Measurements from ENCODE around the gene SCAMP4. TPM values are rescaled to one million over a fixed set of nuclear protein-coding genes. Genes with fewer than 3 reads are reported as not detected.

The SCAMP4 gene, protein sequence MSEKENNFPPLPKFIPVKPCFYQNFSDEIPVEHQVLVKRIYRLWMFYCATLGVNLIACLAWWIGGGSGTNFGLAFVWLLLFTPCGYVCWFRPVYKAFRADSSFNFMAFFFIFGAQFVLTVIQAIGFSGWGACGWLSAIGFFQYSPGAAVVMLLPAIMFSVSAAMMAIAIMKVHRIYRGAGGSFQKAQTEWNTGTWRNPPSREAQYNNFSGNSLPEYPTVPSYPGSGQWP
- polyA plus RNA-seq (2012; ENCODE audit: insufficient read length, low read depth), result 81.1 TPM

DNA sequence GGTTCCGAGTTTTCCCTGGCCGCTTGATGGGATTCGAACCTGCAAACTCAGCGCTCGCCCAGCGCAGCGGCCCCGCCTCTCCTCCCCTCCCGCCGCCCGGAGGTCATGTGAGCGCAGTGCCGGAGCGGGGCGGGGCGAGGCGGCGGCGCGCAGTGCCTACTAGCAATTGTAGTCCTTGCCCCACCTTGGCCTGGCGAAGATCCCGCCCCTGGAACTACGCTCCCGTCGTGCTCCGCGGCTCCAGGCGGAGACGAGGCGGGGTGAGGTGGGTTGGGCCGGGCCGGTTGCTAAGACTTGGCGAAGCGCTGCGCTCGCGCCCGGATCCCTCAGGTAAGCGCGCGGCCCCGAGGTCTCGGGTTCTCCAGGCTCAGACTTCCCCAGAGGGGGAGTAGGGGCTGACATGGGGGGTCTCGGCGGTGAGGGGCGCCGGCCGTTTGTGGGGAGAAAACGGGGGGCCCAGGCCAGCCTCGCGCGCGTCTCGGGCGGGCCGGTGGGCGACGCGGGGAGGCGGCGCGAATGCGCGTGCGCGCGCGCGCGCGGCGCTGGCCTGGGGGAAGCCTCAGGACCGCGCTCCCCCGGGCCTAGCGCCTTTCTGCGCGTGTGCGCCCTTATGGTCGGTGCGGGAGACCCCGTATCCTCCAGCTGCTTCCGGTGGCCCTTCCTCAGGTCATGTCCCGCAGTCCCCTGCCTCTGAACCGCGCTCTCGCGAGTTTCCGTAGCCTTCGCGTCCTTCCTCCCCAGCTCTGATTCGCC is at the start of gene SCAMP4, which contains the start of gene ADAT3:
Gene SCAMP4, plus strand, starts transcription at position 290 of the 753 bp plus-strand sequence. CDS start 9,621 bp downstream, outside the sequence.
Gene ADAT3, plus strand, starts transcription at position 290 of the 753 bp plus-strand sequence. CDS start 6,649 bp downstream, outside the sequence.
- TF ChIP-seq REST (IDR thresholded peaks at IDR 0.05; ENCODE audit: insufficient read depth in 1 of 2, low read depth in 2 of 2, low read length in 2 of 2) (no peak), SIN3A (IDR thresholded peaks at IDR 0.05; ENCODE audit: borderline replicate concordance, insufficient read depth, low read length) (0 out of 2 replicates have a peak, but pooled peaks have one; percentile 51), POLR2AphosphoS5 (IDR thresholded peaks at IDR 0.05; ENCODE audit: low read depth, low read length) (peak; percentile 81), FOXP2 (optimal IDR thresholded peaks at IDR 0.05; ENCODE audit: borderline replicate concordance, extremely low read depth, extremely low read length, insufficient read depth) (peak; percentile 85)

DNA sequence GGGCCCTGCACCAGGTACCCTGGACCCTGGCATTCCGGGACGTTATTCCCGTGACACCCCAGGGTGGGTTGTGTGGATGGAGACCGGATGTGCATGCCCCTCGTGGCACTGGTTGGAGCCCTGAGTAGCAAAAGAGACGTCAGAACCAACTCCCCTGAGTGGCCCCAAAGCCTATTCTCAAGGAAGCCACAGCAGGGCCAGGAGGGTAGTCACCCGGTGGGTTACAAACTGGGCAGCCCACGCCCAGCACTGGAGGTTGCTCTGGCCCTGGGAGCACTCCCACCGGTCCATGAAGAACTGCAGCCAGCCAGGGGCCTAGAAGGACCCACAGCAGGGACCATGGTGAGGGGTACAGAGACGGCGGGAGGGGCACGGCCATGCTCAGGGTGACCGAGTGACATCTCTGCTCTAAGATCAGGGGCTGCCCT is 49.4 kb upstream of the SCAMP4 start:
- TF ChIP-seq TAF1 (IDR thresholded peaks at IDR 0.05; ENCODE audit: borderline replicate concordance, insufficient read depth, low read length), result no peak
- no peak for TF ChIP-seq REST (IDR thresholded peaks at IDR 0.05; ENCODE audit: insufficient read depth in 1 of 2, low read depth in 2 of 2, low read length in 2 of 2)
- TF ChIP-seq FOXP2 (optimal IDR thresholded peaks at IDR 0.05; ENCODE audit: borderline replicate concordance, extremely low read depth, extremely low read length, insufficient read depth), result no peak

DNA sequence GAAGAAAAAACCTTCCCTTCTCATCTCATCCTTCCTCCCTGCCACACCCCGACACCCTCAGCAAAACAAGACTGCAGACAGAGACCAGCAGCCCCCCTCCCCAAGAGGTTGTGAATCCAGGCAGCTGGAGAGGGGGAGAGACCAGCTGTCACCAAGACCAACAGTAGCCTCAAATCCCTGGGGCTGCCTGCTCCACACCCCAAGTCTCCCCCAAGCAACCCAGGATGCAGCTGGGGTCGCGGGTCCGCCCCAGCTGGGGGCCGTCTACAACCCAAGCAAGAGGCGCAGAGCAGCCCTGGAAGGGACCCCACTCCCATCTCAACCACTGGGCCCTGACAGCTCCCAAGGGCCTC is 48.9 kb upstream of the SCAMP4 start:
- no peak for TF ChIP-seq TAF1 (IDR thresholded peaks at IDR 0.05; ENCODE audit: borderline replicate concordance, insufficient read depth, low read length)
- TF ChIP-seq SIN3A (IDR thresholded peaks at IDR 0.05; ENCODE audit: borderline replicate concordance, insufficient read depth, low read length), result no peak
- TF ChIP-seq FOXP2 (optimal IDR thresholded peaks at IDR 0.05; ENCODE audit: borderline replicate concordance, extremely low read depth, extremely low read length, insufficient read depth), result no peak
- no peak for TF ChIP-seq POLR2AphosphoS5 (IDR thresholded peaks at IDR 0.05; ENCODE audit: low read depth, low read length)
- TF ChIP-seq REST (IDR thresholded peaks at IDR 0.05; ENCODE audit: insufficient read depth in 1 of 2, low read depth in 2 of 2, low read length in 2 of 2), result no peak

GRCh38 chr19:1856698-1857603 is 48.2 kb upstream of the SCAMP4 start:
- peak; percentile 88 for TF ChIP-seq FOXP2 (optimal IDR thresholded peaks at IDR 0.05; ENCODE audit: borderline replicate concordance, extremely low read depth, extremely low read length, insufficient read depth)
- no peak; the same call in 1 of the 2 replicates for TF ChIP-seq POLR2AphosphoS5 (IDR thresholded peaks at IDR 0.05; ENCODE audit: low read depth, low read length)

DNA sequence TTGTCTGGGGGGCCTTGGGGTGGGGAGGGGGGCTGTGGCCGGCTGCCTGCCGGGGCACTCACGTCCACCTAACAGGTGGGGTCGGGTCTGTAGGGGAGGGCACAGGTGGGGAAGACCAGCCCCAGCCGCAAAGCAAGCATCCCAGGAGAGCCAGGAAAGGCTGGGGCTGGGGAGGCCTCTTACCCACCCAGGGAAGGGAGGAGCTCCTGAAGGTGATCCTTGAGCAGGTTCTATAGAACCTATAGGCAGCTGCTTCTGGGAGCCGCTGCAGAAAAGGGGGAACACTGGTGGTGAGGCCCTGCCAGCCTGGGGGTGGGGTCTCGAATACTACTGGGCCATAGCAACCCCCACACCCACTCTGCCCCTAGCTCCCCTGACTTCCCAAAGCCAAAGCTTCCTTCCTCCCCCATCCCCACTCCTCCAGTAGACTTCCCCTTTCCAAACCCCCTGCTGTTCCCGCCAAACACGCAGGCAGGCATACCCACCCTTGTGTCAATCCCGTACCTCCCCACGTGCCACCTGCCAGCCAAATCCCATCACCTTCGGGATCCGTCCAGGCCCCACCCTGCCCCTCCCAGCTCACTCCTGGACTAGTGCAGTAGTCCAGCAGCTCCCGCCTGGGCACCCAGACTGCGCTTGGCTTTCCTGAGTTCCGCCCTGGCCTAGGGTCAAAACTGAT is 47.4 kb upstream of the SCAMP4 start:
- TF ChIP-seq POLR2AphosphoS5 (IDR thresholded peaks at IDR 0.05; ENCODE audit: low read depth, low read length), result no peak
- no peak for TF ChIP-seq TAF1 (IDR thresholded peaks at IDR 0.05; ENCODE audit: borderline replicate concordance, insufficient read depth, low read length)
- no peak for TF ChIP-seq REST (IDR thresholded peaks at IDR 0.05; ENCODE audit: insufficient read depth in 1 of 2, low read depth in 2 of 2, low read length in 2 of 2)
- TF ChIP-seq SIN3A (IDR thresholded peaks at IDR 0.05; ENCODE audit: borderline replicate concordance, insufficient read depth, low read length), result no peak
- no peak for TF ChIP-seq FOXP2 (optimal IDR thresholded peaks at IDR 0.05; ENCODE audit: borderline replicate concordance, extremely low read depth, extremely low read length, insufficient read depth)
